NCI-H345 (cell line): ENCODE data around the gene OSBPL3.

ENCODE experiments used
- DNase-seq: peaks from one replicate; lab custom pipeline; 2025; lab: John Stamatoyannopoulos, UW

Gene OSBPL3

DNA sequence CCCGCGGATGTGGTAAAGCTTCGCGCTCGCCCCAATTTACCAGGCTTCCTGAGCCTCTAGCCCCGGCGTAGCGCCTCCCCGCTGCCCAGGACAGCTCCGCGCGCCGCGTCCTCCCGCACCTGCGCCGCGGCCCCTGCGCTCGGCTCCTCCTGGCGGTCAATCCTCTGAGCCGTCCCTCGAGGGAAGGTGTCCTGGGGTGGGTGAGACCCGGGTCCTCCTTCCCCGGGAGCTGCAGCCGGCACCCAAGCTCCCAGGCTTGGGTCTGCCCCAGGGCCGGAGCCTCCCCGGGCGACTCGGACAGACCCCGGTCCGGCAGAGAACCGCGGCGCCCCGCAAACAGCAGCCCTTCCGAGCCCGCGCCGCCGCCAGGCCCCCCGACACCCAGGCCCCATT lies 512 bp downstream of the OSBPL3 start:
- peak; percentile 52 for DNase-seq

DNA sequence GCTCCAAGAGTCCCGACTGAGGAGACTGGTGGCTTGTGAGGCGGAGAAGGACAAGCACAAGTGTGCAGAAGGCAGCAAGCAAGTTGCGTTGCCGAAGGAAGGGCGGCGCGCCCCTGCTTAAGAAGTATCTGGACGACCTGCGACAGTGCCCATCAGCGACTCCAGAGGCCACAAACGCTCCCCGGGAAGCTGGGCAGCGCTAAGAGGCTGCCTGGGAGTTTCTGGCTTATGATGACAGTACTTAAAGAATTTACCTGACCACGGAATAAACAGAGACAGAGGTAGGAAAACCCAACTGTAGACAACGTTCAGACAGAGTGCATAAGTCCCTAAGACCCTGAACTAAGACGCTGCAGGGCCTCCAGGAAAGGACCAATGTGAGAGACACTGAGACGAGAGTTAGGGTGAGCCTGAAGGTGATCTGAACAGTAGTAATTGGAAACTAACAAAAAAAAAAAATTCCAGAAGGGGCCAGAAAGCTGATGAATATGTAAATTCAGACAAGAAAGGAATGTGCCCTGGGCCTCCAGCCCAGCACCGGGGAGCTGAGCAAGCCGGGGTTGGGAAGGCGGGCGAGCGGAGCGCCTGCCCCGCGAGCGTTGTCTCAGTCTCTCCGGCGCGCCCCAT lies 1.0 kb downstream of the OSBPL3 start:
- no peak for DNase-seq

DNA sequence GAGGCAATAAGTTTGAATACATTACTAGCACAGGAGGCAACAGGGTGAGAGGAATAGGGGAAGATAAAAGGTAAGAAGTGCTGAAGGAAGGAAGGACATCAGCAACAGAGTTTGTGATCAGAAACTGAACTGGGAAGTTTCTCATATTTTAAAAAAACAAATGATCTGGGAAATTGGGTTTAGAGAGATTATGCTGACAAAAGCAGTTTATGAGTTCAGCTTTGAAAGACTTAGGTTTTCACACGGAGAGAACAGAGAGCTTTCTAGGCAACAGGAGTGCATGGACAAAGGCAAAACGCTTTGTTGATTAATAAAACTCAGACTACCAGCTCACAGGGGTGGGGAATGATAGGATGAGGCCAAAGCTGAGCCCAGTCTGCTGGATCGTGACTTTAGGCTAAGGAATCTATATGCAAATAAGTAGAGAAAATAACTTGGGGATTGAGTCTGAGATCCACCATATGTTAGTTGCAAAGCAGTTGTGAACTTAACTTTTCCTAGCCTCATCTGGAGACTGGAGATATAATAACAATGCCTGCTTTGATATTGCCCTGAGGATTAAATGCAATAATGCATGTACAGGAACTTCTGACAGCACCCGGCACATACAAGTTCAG lies 4.2 kb downstream of the OSBPL3 start:
- DNase-seq = no peak

DNA sequence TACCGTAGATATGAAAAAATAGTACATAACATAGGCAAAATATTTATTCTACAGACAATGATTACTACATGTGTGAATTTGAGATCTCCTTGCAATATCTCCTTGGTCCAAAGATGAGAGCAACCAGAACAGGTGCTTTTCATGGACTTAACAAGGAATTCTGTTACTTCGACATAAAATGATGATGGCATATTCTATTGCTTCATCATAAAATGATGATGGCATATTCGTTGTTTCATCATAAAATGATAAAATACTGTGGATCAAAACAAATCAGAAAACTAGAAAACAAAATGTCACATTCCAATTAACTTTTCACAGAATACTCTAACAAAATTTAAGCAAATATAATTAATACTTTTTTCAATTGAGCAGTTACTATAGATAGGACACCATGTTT lies 4.8 kb downstream of the OSBPL3 start:
- DNase-seq = no peak

DNA sequence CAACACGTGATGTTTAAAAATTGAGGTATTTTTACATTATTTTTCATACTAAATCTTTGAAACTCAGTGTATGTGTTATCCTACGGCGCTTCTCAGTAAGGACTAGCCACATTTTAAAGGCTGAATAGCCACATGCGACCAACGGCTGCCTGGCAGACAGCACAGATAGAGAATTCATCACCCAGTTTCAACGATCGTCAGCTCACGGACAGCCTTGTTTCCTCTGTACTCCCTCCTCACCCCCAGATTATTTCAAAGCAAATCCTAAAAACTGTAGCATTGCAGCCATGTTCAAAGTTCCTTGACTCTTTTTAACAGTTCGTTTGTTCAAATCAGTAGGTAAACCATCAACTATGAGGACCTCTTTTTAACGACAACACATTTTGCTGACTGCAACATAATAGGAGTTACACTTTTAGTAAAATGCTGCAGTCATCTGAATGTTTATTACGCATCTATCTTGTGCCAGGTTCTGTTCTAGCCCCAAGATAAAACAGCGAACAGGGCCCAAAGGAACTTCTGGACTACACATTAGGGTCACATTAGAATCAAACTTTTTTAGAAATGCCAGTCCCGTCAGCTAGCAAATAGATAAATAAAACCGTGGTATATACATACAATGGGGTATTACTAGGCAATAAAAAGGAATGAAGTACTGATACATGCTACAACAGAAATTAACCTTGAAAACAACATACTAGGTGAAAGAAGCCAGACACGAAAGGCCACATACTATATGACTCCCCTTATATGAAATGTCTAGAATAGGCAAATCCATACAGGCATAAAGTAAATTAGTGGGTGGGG lies 5.7 kb downstream of the OSBPL3 start:
- no peak for DNase-seq

DNA sequence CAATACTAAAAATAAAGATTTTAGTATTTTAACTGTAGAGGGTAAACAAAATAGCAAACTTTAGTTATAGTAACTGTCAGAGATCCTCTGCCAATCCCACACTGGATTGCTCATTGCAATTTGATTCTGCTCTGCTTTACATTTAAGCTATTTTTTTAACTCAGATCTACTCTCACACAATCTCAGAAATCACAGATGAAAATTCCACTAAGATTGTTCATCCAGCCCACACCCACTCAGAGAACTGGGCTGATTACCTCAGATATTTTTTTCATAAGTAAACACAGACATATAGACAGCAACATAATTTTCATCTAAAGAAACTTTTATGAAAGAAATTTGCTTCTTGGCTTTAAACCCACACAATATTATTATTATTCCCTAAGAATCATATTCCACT lies 7.0 kb downstream of the OSBPL3 start:
- DNase-seq = no peak

DNA sequence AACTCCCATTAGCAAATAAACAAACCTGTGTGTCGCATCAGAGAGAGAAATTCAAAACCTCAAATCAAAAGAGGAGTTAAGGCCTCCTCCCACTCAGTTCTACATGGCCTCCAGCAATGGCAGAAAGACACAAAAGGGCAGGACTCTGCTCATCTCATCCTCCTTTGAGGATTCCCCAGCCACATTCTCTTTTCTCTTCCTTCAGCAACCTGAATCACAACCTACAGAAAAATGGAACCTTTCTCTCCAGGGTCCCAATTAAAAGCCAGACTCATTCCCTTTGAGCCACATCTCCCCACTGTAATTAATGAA lies 7.9 kb downstream of the OSBPL3 start:
- no peak for DNase-seq

DNA sequence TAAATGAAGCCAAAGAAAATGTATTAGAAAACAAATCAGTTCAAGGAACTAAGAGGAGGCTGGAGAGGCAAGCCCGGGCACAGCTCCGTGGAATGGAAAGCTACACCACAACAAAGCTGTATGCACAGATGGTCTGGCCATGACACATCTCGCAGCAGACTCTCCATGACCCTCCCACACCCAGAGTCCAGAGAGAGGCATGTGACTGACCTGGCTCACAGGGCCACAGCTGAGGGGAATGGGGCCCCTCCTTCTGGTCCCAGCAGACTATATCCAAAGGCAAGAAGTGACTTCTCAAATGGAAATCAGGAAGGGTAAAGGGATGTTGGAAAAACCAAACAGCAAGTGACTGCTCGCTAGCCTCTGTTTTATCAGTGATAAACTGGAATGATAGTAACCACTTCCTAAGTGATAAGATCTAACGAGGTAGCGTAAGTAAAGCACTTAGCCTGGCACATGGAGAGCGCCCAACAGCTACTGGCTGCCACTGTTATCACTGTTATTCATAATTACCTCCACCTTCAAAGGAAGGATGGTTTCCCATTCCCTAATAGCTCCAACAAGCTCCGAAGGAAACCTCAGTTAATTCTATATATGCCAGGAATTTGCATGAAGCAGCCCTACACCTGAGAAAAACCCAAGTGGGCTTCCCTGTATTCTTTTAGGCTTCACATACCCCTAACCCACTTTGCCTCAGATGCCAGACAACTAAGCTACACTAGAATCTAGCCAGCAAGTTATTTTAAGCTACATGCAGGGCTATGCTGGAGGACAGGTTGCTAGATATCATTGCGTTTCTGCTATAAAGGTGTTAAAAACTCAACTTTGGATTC lies 8.4 kb downstream of the OSBPL3 start:
- DNase-seq = no peak

DNA sequence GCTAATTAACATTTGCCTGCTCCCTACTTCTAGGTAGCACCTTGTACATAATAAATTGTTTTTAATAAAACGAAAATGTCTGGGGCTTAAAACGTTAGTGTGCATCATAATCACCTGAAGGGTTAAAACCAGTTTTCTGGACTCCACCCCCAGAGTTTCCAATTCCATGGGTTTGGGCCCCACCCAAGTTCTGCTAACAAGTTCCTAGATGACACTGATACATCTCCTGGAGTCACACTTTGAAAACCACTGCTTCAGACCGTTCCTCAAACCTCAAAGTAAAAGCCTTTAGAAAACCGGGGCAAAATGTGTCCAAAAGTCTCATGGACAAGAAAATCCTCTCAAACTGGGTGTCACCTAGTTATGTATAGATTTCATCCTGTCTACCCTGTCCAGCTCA lies 9.3 kb downstream of the OSBPL3 start:
- no peak for DNase-seq

DNA sequence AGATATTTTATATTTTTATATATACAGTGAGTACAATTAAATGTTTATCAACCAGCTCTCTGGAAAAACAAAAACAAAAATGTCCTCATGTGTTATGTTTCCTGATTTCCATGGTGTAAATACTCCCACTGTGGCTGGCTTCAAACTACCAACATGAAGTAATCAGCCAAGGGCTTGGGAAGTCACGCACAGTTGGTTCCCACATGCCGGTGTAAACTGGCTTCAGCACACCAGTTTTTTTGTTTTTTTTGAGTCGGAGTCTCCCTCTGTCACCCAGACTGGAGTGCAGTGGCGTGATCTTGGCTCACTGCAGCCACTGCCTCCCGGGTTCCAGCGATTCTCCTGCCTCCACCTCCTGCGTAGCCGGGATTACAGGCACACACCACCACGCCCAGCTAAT lies 11.8 kb downstream of the OSBPL3 start:
- no peak for DNase-seq

DNA sequence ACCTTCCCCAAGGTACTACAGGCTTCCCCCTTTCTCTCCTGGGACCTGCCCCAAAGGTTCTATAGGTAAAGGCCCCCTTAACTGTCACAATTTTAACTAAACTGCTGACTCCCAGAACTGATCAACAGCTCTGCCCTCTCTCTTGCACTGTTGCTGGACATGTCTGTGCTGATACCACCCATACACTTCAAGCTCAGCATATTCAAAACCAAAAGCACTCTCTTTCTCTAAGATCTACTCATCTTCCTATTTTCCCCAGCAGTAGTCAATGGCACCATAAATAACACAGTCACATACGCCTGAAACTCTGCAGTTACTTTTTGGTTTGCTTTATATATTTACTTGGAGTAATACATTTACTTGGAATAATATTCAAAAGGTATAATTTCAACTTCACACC lies 12.3 kb downstream of the OSBPL3 start:
- DNase-seq = no peak

DNA sequence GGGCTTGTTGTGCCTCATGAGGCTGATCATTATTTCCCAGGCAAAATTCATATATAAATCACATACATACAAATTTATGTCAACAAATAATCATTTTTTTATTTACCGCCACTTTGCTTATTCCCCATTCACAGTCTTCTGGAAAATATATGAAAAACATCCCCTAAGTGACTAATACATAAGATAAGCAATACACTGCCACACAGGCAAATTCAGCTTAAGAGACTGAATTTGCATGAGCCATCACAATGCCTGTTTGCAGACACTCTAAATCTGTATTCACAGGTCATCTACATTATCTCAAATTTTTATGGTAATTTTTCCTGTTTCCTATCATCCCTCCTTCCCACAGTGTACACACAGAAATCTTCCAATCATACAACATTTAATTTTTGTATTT lies 13.2 kb downstream of the OSBPL3 start:
- no peak for DNase-seq

DNA sequence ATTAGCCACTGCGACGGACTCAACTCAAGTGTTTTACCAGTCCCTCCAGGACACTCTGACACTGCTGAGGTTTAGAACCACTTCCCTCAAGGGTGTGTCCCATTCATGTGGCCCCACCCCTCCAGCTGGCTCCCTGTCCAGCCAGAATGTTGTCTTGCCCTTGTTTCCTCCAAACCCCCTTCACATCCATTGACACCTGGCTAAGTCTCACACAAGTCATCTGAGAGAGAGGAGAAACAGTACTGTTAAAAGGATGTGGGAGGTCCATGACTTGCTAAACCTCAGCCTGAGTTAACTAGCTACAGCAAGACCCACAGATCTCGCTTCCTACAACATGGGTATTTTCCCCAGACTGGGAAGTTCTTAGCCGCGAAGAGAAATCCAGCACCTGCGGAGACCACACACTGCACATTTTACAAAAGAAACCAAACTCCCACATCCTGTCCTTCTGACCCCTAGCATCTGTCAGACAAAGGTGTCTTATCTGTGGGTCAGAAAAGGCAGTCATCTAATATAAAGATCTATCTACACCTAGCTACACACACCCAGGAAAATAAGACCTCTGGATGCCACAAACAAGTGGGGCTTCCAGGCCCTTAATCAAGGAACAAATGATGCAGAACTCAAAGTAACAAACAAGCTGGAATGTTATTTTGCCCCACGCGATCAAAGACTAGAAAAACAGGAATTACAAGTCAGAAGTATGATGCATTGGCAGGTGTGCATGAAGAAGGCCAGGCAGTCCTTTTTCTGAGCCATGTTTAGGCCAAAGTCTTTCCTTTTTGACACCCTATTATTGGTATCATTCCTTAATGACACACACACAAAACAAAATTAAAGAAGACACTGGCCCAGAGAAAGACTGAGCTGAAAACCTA lies 13.9 kb downstream of the OSBPL3 start:
- peak; percentile 31 for DNase-seq

DNA sequence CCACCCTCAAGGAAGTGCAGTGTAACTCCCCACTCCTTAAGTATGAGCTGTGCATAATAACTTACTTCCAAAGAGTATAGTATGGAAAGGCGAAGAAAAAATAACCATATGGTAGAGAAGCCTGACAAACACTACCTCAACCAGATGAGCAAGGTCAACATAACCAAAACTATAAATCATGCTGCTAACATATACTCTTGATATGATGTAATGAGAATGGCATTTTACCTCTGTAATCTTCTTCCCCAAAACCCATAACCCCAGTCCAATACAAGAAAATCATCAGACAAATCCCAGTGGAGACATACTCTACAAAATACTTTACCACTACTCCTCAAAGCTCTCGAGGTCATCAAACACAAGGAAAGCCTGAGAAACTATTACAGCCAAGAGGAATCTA lies 15.8 kb downstream of the OSBPL3 start:
- no peak for DNase-seq

DNA sequence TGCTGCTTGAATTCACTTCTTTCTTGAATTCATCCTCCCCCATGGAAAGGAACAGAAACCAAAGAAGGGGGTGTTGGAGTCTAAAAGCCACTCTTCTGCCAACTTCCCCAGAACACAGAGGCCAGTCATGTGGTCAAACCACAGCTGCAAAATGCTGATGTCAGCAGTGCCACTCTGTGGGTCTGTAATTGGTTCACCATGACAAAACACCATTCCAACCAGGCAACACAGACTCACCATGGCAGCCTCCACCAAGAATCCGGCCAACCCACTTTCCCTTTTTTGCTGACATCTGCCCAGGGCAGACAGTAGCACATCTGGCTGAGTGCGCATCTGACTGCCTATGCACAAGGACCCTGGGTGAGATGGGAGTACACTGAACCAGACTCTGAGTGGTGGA lies 16.8 kb downstream of the OSBPL3 start:
- no peak for DNase-seq

DNA sequence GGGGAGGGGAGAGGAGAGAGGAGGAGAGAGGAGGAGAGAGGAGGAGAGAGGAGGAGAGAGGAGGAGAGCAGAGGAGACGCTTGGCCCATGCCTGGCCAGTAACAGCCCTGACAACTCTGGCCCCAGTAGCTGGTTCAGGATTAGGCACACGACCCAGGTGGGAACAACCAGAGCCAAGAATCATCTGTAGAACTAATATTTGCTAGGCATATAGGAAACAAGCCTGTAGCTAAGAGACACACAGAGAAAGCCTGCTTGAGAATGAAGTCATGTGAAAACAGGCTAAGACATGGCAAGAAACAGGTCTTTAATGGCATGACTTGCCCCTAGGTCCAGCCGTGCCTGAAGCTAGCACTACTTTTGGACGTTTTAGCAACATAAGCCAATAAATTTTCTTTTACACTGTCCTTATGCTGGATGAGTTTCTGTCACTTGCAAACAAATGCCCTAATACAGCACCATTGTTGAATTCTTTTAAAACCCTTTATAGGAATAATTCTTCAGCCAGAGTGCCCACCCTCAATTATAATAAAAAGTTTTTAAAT lies 17.5 kb downstream of the OSBPL3 start:
- DNase-seq = no peak

DNA sequence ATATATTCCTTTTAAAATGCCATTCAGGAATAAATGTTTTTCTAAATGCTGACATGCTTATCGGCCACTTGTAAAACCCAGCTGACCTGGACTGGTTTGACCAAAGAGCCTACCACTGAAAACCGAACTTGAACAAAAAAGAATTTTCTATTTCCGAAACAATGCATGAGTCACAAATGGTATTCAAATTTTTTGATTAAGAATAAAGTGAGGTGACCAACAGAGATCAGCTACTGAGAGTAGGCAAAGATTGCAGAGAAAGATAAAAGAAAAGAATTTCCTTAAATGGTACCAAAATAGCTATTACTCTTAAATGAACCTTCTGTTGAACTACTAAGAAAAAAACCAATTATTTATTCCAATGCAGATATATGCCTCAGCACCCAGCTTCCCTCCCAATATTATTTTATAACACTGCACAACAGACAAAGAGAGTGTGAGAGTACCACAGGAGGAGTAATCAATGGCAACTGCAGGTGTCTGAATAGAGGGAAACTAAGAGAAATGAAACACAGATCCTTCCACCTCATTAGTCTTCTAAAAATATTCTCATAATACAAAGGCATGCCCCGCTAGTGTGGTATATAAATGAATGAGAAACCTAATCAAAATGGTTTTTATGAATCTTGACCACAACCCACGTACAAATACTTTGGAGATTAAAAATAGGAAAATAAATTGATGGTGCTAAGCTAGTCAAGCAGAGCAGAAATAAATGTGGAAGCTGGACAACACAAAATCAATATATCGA lies 20.1 kb downstream of the OSBPL3 start:
- DNase-seq = no peak

DNA sequence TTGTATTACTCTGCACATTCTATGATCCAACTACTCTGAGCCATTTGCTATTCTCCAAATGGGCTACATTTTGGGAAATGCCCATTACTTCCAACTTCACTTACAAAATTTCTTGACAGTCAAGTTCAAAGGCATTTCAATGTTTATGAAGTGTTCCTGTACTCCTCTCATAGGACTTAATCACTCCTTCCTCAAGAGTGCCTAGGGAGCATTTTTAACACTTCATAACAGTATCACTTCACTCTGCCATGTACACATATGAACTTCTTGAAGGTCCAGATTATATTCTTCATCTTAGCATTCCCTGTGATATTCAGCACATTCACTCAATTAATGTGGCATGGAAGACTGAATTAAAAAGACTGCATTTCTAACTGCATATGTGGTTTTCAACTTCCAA lies 21.6 kb downstream of the OSBPL3 start:
- no peak for DNase-seq

DNA sequence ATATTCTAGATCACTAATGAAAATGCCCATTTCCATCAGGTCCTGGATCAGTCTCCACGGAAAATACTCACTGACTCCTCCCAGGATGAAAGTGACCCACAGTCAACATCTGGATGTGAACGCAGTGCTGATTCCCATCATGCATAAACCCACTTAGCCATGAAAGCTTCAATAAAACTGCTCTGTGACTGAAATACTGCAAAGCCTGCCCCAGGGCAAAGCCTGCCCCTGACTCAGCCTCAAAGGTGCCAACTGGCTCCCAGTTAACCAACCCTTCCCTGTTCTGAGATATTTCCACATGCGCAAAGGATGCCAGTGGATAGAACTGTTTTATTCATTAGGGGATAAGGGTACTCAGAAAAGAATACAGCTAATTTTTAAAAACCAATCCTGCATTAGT lies 24.0 kb downstream of the OSBPL3 start:
- no peak for DNase-seq

DNA sequence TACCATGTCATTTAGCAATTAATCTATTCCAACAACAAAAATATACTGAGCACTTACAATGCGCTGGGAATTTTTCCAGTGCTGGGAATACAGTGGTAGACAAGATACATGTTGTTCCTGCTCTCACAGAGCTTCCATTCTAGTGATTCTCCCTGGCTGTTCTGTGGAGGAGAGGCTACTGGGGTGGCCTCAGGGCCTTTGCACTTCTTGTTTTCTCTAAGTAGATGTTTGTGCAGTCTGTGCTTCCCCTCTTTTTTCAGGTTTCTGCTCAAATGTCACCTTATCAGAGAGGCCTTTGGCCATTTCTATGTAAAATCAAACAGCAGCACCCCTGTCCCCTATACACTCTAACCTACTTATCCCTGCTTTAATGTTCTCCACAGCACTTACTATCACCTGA lies 24.7 kb downstream of the OSBPL3 start:
- no peak for DNase-seq

DNA sequence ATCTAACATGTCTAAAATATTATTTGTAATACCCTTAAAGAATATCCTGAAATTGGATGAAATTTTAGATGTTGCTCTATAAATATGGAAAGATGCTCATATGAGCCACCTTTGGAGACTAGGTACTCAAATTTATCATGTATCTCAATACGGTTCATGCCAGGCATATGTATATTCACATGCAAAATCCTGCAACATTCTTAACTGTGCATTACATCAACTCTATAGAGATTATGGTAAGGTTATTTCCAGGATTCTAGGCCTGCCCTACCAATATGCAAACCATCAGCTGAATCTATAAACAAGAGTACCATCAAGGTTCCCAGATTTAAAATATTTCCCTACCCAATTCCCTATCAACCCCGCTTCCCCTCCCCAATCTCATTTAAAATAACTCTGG lies 27.5 kb downstream of the OSBPL3 start:
- DNase-seq = no peak
